AG10803 (cell line): Measurements from ENCODE around the gene MCOLN2.
"Not testable (repeated sequence)": the region's sequence is repeated elsewhere in the genome, so short reads cannot be mapped to it uniquely, and the experiment has no call there.

ENCODE experiments used
- DNase-seq: peaks from one replicate; pipeline ENCODE4 v3.0.0; 2010; ENCODE audit warnings: low read depth
- H3K4me3 ChIP-seq: 2 replicates; pipeline ENCODE4 v1.5.1; 2011; ENCODE audit warnings: mild to moderate bottlenecking, low read length, control low read depth
- CTCF ChIP-seq: conservative IDR thresholded peaks from 2 replicates; pipeline ENCODE4 v1.5.1; 2011; ENCODE audit warnings: mild to moderate bottlenecking, low read length, control low read depth, inconsistent platforms

MCOLN2 gene

GRCh38 chr1:85027242-85027983 lies 30.5 kb upstream of the MCOLN2 start:
- peak; percentile 41 for TF ChIP-seq CTCF
- peak; percentile 43 for DNase-seq
- H3K4me3 ChIP-seq = no peak overlapping the region

GRCh38 chr1:85025940-85026339 lies 29.0 kb upstream of the MCOLN2 start:
- DNase-seq = no peak
- no peak overlapping the region for H3K4me3 ChIP-seq
- no peak for TF ChIP-seq CTCF

GRCh38 chr1:85024736-85025135 lies 27.8 kb upstream of the MCOLN2 start:
- no peak for TF ChIP-seq CTCF
- H3K4me3 ChIP-seq = no peak overlapping the region
- no peak for DNase-seq

- no peak for DNase-seq
- TF ChIP-seq CTCF = no peak
- no peak overlapping the region for H3K4me3 ChIP-seq
These were observed 25.8 kb upstream of the MCOLN2 start for GRCh38 chr1:85022700-85023099.

- TF ChIP-seq CTCF = no peak
- DNase-seq = peak; percentile 91
- no peak overlapping the region for H3K4me3 ChIP-seq
These were observed 23.1 kb upstream of the MCOLN2 start for GRCh38 chr1:85019994-85020393.

- no peak for DNase-seq
- TF ChIP-seq CTCF = no peak
- H3K4me3 ChIP-seq = no peak overlapping the region
These were observed 18.9 kb upstream of the MCOLN2 start for GRCh38 chr1:85015826-85016225.

- DNase-seq, H3K4me3 ChIP-seq: not testable (repeated sequence)
These were observed 8.7 kb upstream of the MCOLN2 start for GRCh38 chr1:85005641-85006040.

- no peak overlapping the region for H3K4me3 ChIP-seq
- DNase-seq = no peak
- no peak for TF ChIP-seq CTCF
These were observed 4.8 kb upstream of the MCOLN2 start for GRCh38 chr1:85001742-85002141.
